Retina (tissue), 1 donor: ENCODE measurements around the gene NEUROG3.
"Not testable (repeated sequence)": the region's sequence is repeated elsewhere in the genome, so short reads cannot be mapped to it uniquely, and the experiment has no call there.

Experiments used
- DNase-seq: peaks from one replicate; pipeline ENCODE4 v3.0.0-alpha.2; 2016

Gene NEUROG3

GRCh38 chr10:69570050-69570816, 3.0 kb downstream of the NEUROG3 start:
- no peak for DNase-seq

GRCh38 chr10:69569396-69569934, 3.8 kb downstream of the NEUROG3 start:
- DNase-seq: peak; percentile 28

- DNase-seq: peak; percentile 46
Observed at GRCh38 chr10:69568472-69569395, 4.5 kb downstream of the NEUROG3 start.

GRCh38 chr10:69567920-69568319, 5.3 kb downstream of the NEUROG3 start:
- peak; percentile 63 for DNase-seq

GRCh38 chr10:69562731-69563254, 10.4 kb downstream of the NEUROG3 start:
- DNase-seq: no peak

GRCh38 chr10:69559525-69559924, 13.7 kb downstream of the NEUROG3 start:
- DNase-seq: no peak

- no peak for DNase-seq
Observed at GRCh38 chr10:69558559-69558958, 14.7 kb downstream of the NEUROG3 start.

- DNase-seq: no peak
Observed at GRCh38 chr10:69554611-69555010, 18.6 kb downstream of the NEUROG3 start.

GRCh38 chr10:69553328-69553727, 19.9 kb downstream of the NEUROG3 start:
- no peak for DNase-seq

- DNase-seq: no peak
Observed at GRCh38 chr10:69552268-69552667, 21.0 kb downstream of the NEUROG3 start.

- DNase-seq: no peak
Observed at GRCh38 chr10:69549959-69550358, 23.3 kb downstream of the NEUROG3 start.

- no peak for DNase-seq
Observed at GRCh38 chr10:69541463-69541862, 31.8 kb downstream of the NEUROG3 start.

GRCh38 chr10:69538461-69538860, 34.8 kb downstream of the NEUROG3 start:
- DNase-seq: no peak

- DNase-seq: no peak
Observed at GRCh38 chr10:69537449-69537848, 35.8 kb downstream of the NEUROG3 start.

- DNase-seq: not testable (repeated sequence)
Observed at GRCh38 chr10:69536521-69536920, 36.7 kb downstream of the NEUROG3 start.

GRCh38 chr10:69533658-69534057, 39.6 kb downstream of the NEUROG3 start:
- DNase-seq: no peak

GRCh38 chr10:69527961-69528360, 45.3 kb downstream of the NEUROG3 start:
- DNase-seq: no peak
